Keratinocyte (primary cell): ENCODE data around the gene VOPP1. TPM values are rescaled to one million over a fixed set of nuclear protein-coding genes. Genes with fewer than 3 reads are reported as not detected.

Source experiments
- DNase-seq: peaks from one replicate; pipeline ENCODE4 v3.0.0-alpha.2; 2011; ENCODE audit warnings: low read depth, missing footprints, low spot score
- FAIRE-seq: peaks from 2 replicates; lab custom pipeline; 2011; peaks lifted over from hg19 to GRCh38; lab: Jason Lieb, UNC
- H2AFZ ChIP-seq: 2 replicates; pipeline ENCODE4 v1.6.0; 2012; ENCODE audit warnings: low read length, control low read depth, inconsistent platforms; ENCODE audit not compliant: control insufficient read depth
- H3K27ac ChIP-seq: 2 replicates; pipeline ENCODE4 v1.5.1; 2011; ENCODE audit warnings: low read length; ENCODE audit not compliant: control insufficient read depth, insufficient read depth
- H3K27me3 ChIP-seq: 3 replicates; pipeline ENCODE4 v1.6.0; 2011; ENCODE audit warnings: low read length; ENCODE audit not compliant: control insufficient read depth, insufficient read depth; ENCODE audit errors: extremely low read depth
- H3K36me3 ChIP-seq, 2 experiments: 2 replicates in 1 of 2; 3 replicates in 1 of 2; pipeline ENCODE4 v1.5.1; 2011; ENCODE audit warnings: low read length in 2 of 2, mild to moderate bottlenecking in 1 of 2; ENCODE audit not compliant: control insufficient read depth in 2 of 2, insufficient read depth in 2 of 2; ENCODE audit errors: extremely low read depth in 1 of 2
- H3K4me1 ChIP-seq: 3 replicates; pipeline ENCODE4 v1.5.1; 2011; ENCODE audit warnings: low read length; ENCODE audit not compliant: control insufficient read depth, insufficient read depth; ENCODE audit errors: extremely low read depth
- H3K4me2 ChIP-seq: 3 replicates; pipeline ENCODE4 v1.6.0; 2011; ENCODE audit warnings: low read depth, low read length; ENCODE audit not compliant: control insufficient read depth, insufficient read depth; ENCODE audit errors: extremely low read depth
- H3K4me3 ChIP-seq, 3 experiments: fragments of 200-600 bp in 1 of 3; sonication (generic) in 1 of 3; 2 replicates in 2 of 3; 3 replicates in 1 of 3; pipeline ENCODE4 v1.5.1; 2011 to 2016; ENCODE audit warnings: low read length in 3 of 3, mild to moderate bottlenecking in 3 of 3, control low read depth in 2 of 3, inconsistent platforms in 1 of 3, low read depth in 1 of 3, mixed read lengths in 1 of 3, mixed run types in 1 of 3, moderate library complexity in 1 of 3; ENCODE audit not compliant: control insufficient read depth in 2 of 3, insufficient read depth in 2 of 3; ENCODE audit errors: extremely low read depth in 1 of 3
- H3K79me2 ChIP-seq: 2 replicates; pipeline ENCODE4 v1.6.0; 2012; ENCODE audit warnings: low read length; ENCODE audit not compliant: control insufficient read depth, insufficient read depth
- H3K9ac ChIP-seq: 3 replicates; pipeline ENCODE4 v1.6.0; 2011; ENCODE audit warnings: low read length; ENCODE audit not compliant: control insufficient read depth, insufficient read depth; ENCODE audit errors: extremely low read depth
- H3K9me1 ChIP-seq: 3 replicates; pipeline ENCODE4 v1.6.0; 2011; ENCODE audit warnings: low read length; ENCODE audit not compliant: control insufficient read depth, insufficient read depth; ENCODE audit errors: extremely low read depth
- H3K9me3 ChIP-seq: 2 replicates; pipeline ENCODE4 v1.5.1; 2012; ENCODE audit warnings: low read depth, low read length; ENCODE audit not compliant: control insufficient read depth
- H4K20me1 ChIP-seq: 3 replicates; pipeline ENCODE4 v1.6.0; 2011; ENCODE audit warnings: low read length; ENCODE audit not compliant: control insufficient read depth, insufficient read depth; ENCODE audit errors: extremely low read depth
- EZH2 ChIP-seq: IDR thresholded peaks from one replicate; pipeline ENCODE4 v1.6.1; 2012; ENCODE audit warnings: inconsistent platforms, mild to moderate bottlenecking, low read length, moderate library complexity
- dilution Hi-C: fragments of 300-500 bp; cut with MboI; formaldehyde crosslinking; loops from one replicate; pipeline ENCODE4 v1.7.0; 2020; ENCODE audit warnings: low sequenced_read_pairs; ENCODE audit not compliant: extremely low pct_ligation_motif_present
- polyA plus RNA-seq, 5 experiments: library from polyadenylated mRNA; depleted of rRNA in 3 of 5; stranded (reverse) in 3 of 5; stranded (forward) in 1 of 5; unstranded in 1 of 5; fragments of >200 nt; gene quantifications; 1 replicate in 1 of 5; 2 replicates in 3 of 5; 3 replicates in 1 of 5; pipeline versions ENCODE4 v1.2.1 to v1.2.3, GENCODE V29; 2011 to 2012; ENCODE audit warnings: missing spikeins in 2 of 5, low read depth in 1 of 5, low replicate concordance in 1 of 5
- TF ChIP-seq, protein P1 (sequence below), 3 experiments: IDR thresholded peaks in 1 of 3; conservative IDR thresholded peaks in 1 of 3; optimal IDR thresholded peaks in 1 of 3; 2 replicates in 2 of 3; 3 replicates in 1 of 3; pipeline versions ENCODE3 to v1.5.1; 2011; ENCODE audit warnings: low read length in 3 of 3, mild to moderate bottlenecking in 3 of 3, moderate library complexity in 2 of 3, control low read depth in 1 of 3, inconsistent platforms in 1 of 3; ENCODE audit not compliant: insufficient read depth in 2 of 3; ENCODE audit errors: extremely low read depth in 1 of 3

VOPP1 gene
- polyA plus RNA-seq, 1 donor (not counting 4 experiments of a cell fraction or from before 2014, with no cell fraction given), result 49.2 TPM

DNA sequence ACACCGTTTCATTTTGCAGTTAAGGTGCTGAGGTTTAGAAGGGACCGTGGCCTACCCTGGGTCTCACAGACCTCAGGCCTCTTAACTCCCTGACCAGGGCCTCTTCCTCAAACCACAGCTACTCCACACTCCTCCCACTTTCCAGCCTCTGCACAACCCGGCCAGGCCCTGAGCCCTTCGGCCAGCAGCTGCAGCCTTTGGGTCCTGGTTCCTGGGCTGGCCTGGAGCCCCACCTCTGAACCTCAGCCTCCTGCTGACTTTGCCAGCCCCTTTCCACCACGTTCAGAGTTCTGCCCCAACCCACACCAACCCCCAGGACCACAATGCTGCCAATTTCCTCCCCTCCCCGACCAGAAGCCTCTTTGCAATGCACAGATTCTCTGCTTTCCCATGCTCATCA, 84.1 kb downstream of the VOPP1 start:
- DNase-seq (no peak), FAIRE-seq (no peak)
- H3K9me3 ChIP-seq, result no peaks in the 10 kb centered on the region
- H3K79me2 ChIP-seq, result peaks cover 2% of the 10 kb centered on the region
- TF ChIP-seq, protein P1, sequence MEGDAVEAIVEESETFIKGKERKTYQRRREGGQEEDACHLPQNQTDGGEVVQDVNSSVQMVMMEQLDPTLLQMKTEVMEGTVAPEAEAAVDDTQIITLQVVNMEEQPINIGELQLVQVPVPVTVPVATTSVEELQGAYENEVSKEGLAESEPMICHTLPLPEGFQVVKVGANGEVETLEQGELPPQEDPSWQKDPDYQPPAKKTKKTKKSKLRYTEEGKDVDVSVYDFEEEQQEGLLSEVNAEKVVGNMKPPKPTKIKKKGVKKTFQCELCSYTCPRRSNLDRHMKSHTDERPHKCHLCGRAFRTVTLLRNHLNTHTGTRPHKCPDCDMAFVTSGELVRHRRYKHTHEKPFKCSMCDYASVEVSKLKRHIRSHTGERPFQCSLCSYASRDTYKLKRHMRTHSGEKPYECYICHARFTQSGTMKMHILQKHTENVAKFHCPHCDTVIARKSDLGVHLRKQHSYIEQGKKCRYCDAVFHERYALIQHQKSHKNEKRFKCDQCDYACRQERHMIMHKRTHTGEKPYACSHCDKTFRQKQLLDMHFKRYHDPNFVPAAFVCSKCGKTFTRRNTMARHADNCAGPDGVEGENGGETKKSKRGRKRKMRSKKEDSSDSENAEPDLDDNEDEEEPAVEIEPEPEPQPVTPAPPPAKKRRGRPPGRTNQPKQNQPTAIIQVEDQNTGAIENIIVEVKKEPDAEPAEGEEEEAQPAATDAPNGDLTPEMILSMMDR (optimal IDR thresholded peaks at IDR 0.05 in 1 of 3, IDR thresholded peaks at IDR 0.05 in 1 of 3, conservative IDR thresholded peaks at IDR 0.05 in 1 of 3; ENCODE audit: extremely low read depth in 1 of 3, insufficient read depth in 2 of 3, low read length in 3 of 3), result no peak
- no peak for TF ChIP-seq EZH2
- peaks cover 18 to 29% of the 10 kb centered on the region in 2 experiments for H3K36me3 ChIP-seq
- H4K20me1 ChIP-seq, result no peaks in the 10 kb centered on the region
- H3K4me1 ChIP-seq, result no peaks in the 10 kb centered on the region
- H3K27me3 ChIP-seq, result no peaks in the 10 kb centered on the region
- H3K4me2 ChIP-seq, result no peak overlapping the region
- dilution Hi-C loops, result no loop called here
- no peak overlapping the region for H2AFZ ChIP-seq
- no peak overlapping the region for H3K9ac ChIP-seq
- H3K4me3 ChIP-seq, result no peak overlapping the region
- no peak overlapping the region for H3K27ac ChIP-seq
- H3K9me1 ChIP-seq, result no peaks in the 10 kb centered on the region

DNA sequence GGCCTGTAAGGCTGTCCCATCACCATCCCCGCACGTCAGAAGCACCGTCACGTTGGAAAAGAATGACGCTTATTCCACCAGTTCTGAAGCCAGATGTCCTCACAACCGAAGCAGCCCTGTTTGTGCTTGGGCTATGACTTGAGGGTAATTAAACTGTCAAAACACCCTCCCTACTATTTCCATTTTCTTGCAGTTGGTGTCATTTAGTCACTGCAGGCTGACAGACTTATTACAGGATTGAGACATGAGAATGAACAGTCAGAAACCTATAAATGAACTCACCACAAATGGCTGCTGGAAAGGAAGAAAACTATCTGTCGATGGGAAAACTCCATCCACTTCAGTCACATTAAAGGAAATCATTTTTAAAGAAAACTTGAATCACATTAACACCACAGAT, 85.3 kb downstream of the VOPP1 start:
- Histone ChIP-seq H3K9me1 (no peaks in the 10 kb centered on the region), H3K4me2 (no peak overlapping the region), H4K20me1 (no peaks in the 10 kb centered on the region), H3K9me3 (no peaks in the 10 kb centered on the region), H3K4me1 (no peaks in the 10 kb centered on the region), H3K9ac (no peak overlapping the region), H3K27ac (no peak overlapping the region), H2AFZ (no peak overlapping the region), H3K27me3 (no peaks in the 10 kb centered on the region), H3K79me2 (no peaks in the 10 kb centered on the region), H3K4me3 (no peak overlapping the region), H3K36me3 (peaks cover 17 to 21% of the 10 kb centered on the region in 2 experiments)
- DNase-seq (no peak), FAIRE-seq (no peak)
- dilution Hi-C loops, result no loop called here
- TF ChIP-seq EZH2, result no peak
- TF ChIP-seq, protein P1 (optimal IDR thresholded peaks at IDR 0.05 in 1 of 3, IDR thresholded peaks at IDR 0.05 in 1 of 3, conservative IDR thresholded peaks at IDR 0.05 in 1 of 3; ENCODE audit: extremely low read depth in 1 of 3, insufficient read depth in 2 of 3, low read length in 3 of 3), result no peak
